WERI-Rb-1 (cell line): ENCODE data around the gene LLCFC1.
A peak's percentile ranks its signal among the peaks of the same experiment; 100 is the strongest.

Source experiments
- DNase-seq: peaks from one replicate; pipeline ENCODE4 v3.0.0-alpha.2; 2020
- H3K27ac ChIP-seq: fragments of 250-450 bp; sonication (Bioruptor Pico); 2 replicates; pipeline ENCODE4 v1.5.1; 2020; ENCODE audit warnings: mild to moderate bottlenecking, moderate library complexity
- H3K27me3 ChIP-seq: fragments of 250-450 bp; sonication (Bioruptor Pico); 2 replicates; pipeline ENCODE4 v1.5.1; 2021; ENCODE audit warnings: mild to moderate bottlenecking, low read depth, moderate library complexity; ENCODE audit not compliant: insufficient read depth, severe bottlenecking
- H3K36me3 ChIP-seq: fragments of 250-450 bp; sonication (Bioruptor Pico); 2 replicates; pipeline ENCODE4 v1.5.1; 2020; ENCODE audit warnings: mild to moderate bottlenecking, moderate library complexity
- H3K4me3 ChIP-seq: 2 replicates; pipeline ENCODE4 v1.5.1; 2011; ENCODE audit warnings: low read depth, mild to moderate bottlenecking, control low read depth, low read length
- H3K9me3 ChIP-seq: fragments of 250-450 bp; sonication (Bioruptor Pico); 2 replicates; pipeline ENCODE4 v1.5.1; 2021; ENCODE audit warnings: mild to moderate bottlenecking, moderate library complexity; ENCODE audit not compliant: severe bottlenecking
- CTCF ChIP-seq: IDR thresholded peaks from 2 replicates; pipeline ENCODE4 v1.5.1; 2011; ENCODE audit warnings: low read depth, mild to moderate bottlenecking, control low read depth, inconsistent platforms, low read length

Gene LLCFC1

DNA sequence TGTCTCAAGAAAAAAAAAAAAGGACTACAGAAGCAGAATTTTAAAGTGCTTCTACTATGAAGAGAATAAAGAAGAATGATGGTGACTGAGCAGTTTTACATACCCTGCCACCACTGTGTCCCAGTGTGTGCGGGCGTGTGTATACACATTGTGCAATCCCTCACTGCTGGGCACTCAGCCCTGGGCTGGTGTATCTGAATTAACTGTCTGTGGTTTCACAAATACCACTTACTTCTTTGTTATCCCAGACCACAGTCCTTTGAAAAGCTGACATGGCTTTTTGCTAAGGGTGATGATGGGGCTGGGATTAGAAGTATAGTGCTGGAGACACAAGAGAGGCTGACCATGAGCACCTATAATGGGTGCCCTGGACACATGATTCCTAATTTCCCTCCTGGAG, 32.6 kb upstream of the LLCFC1 start:
- H3K36me3 ChIP-seq: no peaks in the 10 kb centered on the region
- H3K9me3 ChIP-seq: peaks cover 12% of the 10 kb centered on the region
- DNase-seq: no peak
- H3K27me3 ChIP-seq: no peaks in the 10 kb centered on the region
- no peak overlapping the region for H3K4me3 ChIP-seq
- no peak overlapping the region for H3K27ac ChIP-seq
- no peak for TF ChIP-seq CTCF

- TF ChIP-seq CTCF: no peak
- H3K9me3 ChIP-seq: peaks cover 12% of the 10 kb centered on the region
- H3K27ac ChIP-seq: no peak overlapping the region
- no peak for DNase-seq
- no peak overlapping the region for H3K4me3 ChIP-seq
- H3K27me3 ChIP-seq: no peaks in the 10 kb centered on the region
- no peaks in the 10 kb centered on the region for H3K36me3 ChIP-seq
Observed at GRCh38 chr7:142908290-142908689, 31.0 kb upstream of the LLCFC1 start.

DNA sequence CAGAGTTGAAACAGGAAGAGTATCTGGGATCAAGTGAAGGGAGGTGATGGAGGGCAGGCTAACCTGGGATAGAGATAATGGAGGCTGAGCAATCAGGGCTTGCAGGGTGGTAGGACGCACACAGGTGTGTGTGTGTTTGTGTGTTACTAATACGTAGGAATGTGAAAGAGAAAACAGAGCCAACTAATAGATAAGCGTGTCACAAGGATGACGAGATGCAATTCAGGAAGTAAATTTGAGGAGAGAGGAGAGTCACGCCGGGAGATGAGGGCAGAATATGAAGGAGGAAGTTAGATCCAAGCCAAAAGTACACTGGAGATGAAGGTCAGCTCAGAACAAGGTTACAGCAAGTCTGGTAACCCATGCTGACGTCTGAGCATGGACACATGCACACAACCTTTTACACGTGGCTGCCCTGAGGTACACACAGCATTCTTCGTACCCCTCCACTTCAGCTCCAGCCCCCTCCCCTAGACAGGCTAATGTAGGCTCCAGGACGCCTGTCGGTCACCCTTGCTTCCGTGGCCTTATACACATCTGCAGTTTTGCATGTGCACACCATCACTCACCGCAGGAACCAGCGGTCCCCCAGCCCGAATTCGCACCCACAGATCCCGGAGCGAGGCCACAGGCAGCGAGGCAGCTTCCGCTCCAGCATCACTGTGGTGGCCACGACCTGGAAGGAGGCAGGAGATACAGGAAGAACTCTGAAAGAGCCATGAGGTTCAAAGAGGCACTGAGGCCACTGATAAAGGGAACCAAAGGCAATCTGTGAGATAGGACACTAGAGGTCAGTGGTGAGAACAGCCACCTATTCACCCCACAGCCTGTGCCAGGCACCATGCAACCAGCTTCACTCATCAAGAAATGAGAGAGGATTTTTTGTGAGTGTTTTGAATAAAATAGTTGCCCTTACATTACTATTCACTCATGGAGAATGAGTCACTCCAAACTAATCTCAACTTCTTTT, 30.1 kb upstream of the LLCFC1 start:
- DNase-seq: peak; percentile 23
- no peaks in the 10 kb centered on the region for H3K36me3 ChIP-seq

DNA sequence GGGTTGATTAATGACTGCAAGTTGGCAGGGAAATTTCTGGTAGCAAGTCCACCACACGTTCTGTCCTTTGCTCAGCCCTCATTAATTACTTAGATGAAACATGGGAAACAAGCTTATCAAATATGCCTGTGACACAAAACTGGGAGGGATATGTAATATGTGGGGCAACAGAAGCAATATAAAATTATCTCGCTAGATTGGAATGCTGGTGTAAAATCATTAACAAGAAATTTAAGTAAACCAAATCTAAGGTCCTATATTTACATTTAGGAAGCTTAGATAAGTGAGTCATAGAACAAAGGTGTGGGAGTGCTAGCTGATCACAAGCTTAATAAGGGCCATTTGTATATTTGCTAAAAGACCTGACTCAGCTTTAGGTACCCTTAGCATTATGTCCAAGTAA, 29.3 kb upstream of the LLCFC1 start:
- H3K9me3 ChIP-seq: peaks cover 3% of the 10 kb centered on the region
- DNase-seq: no peak
- H3K27ac ChIP-seq: no peak overlapping the region
- no peak for TF ChIP-seq CTCF
- no peaks in the 10 kb centered on the region for H3K27me3 ChIP-seq
- H3K36me3 ChIP-seq: no peaks in the 10 kb centered on the region
- no peak overlapping the region for H3K4me3 ChIP-seq

More for the DNA sequence above, 30.1 kb upstream of the LLCFC1 start:
- H3K9me3 ChIP-seq: peaks cover 9% of the 10 kb centered on the region
- no peak overlapping the region for H3K4me3 ChIP-seq
- H3K27ac ChIP-seq: no peak overlapping the region
- peak; percentile 82 for TF ChIP-seq CTCF
- no peaks in the 10 kb centered on the region for H3K27me3 ChIP-seq

DNA sequence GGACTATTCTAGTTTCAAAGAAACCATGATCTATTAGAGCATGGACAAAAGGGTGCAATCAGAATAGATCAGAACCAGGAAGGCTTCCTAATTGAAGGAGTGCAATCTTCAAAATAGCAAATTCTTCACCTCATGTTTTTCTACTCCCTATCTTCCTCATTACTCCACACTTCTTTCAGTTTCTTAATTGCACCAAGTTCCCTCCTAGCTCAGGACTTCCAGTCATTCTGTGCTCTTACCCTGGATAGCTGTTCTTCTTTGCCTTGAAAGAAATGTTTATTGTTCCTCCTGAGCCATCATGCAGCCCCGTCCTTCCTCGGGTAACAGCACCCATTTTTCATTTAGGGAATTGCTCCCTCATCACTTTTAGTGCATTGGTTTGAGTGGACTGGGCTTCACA, 28.8 kb upstream of the LLCFC1 start:
- H3K27ac ChIP-seq: no peak overlapping the region
- DNase-seq: no peak
- no peak overlapping the region for H3K4me3 ChIP-seq
- H3K9me3 ChIP-seq: peaks cover 3% of the 10 kb centered on the region
- no peak for TF ChIP-seq CTCF
- H3K36me3 ChIP-seq: no peaks in the 10 kb centered on the region
- H3K27me3 ChIP-seq: no peaks in the 10 kb centered on the region
